A549 treated with AZD2906 at 1 μM for 4 hours (cell line): Measurements from ENCODE around the gene POTEF. TPM values are rescaled to one million over a fixed set of nuclear protein-coding genes. Genes with fewer than 3 reads are reported as not detected.

Source experiments
- total RNA-seq: library from RNA; stranded (reverse); fragments of 200-300 nt; extraction: Qiagen RNA extraction; gene quantifications from 5 replicates; pipeline ENCODE4 v1.2.3, GENCODE V29; 2022

The POTEF gene
- total RNA-seq: not detected in 5 replicates

GRCh38 chr2:130129120-130129829, at the start of gene POTEF:
POTEF (minus strand) TSS chr2:130129222; CDS start chr2:130120515, 8,707 bp downstream.

GRCh38 chr2:130145006-130145414, 16.0 kb upstream of the POTEF start, which contains the start of gene CCDC74B:
CCDC74B (minus strand) TSS chr2:130145112; CDS start chr2:130144996, 116 bp downstream.

Other genes with a start within 250 kb of the POTEF start
- not detected in 5 replicates for gene RAB6C, start 149.6 kb downstream of the POTEF start, total RNA-seq
- 4.2 to 6.8 TPM (median 6.2 TPM) in 5 replicates for gene CCDC74B, start 15.9 kb upstream of the POTEF start, total RNA-seq
- gene SMPD4, start 52.4 kb upstream of the POTEF start, total RNA-seq: 72.4 to 84.4 TPM (median 82.4 TPM) in 5 replicates
- gene MZT2B, start 53.0 kb upstream of the POTEF start, total RNA-seq: 265 to 474 TPM (median 469 TPM) in 5 replicates
- gene TUBA3E, start 69.2 kb upstream of the POTEF start, total RNA-seq: 5.2 to 8.8 TPM (median 6.9 TPM) in 5 replicates
- 140 to 169 TPM (median 159 TPM) in 5 replicates for gene IMP4, start 213.7 kb upstream of the POTEF start, total RNA-seq
- gene PTPN18, start 226.8 kb upstream of the POTEF start, total RNA-seq: 28.5 to 31.5 TPM (median 30.7 TPM) in 5 replicates